Measurements from ENCODE around the gene KDM4C. TPM values are rescaled to one million over a fixed set of nuclear protein-coding genes. Genes with fewer than 3 reads are reported as not detected.

Gene KDM4C
- total RNA-seq, 1 donor from 2014 or later, result 12.7 TPM

DNA sequence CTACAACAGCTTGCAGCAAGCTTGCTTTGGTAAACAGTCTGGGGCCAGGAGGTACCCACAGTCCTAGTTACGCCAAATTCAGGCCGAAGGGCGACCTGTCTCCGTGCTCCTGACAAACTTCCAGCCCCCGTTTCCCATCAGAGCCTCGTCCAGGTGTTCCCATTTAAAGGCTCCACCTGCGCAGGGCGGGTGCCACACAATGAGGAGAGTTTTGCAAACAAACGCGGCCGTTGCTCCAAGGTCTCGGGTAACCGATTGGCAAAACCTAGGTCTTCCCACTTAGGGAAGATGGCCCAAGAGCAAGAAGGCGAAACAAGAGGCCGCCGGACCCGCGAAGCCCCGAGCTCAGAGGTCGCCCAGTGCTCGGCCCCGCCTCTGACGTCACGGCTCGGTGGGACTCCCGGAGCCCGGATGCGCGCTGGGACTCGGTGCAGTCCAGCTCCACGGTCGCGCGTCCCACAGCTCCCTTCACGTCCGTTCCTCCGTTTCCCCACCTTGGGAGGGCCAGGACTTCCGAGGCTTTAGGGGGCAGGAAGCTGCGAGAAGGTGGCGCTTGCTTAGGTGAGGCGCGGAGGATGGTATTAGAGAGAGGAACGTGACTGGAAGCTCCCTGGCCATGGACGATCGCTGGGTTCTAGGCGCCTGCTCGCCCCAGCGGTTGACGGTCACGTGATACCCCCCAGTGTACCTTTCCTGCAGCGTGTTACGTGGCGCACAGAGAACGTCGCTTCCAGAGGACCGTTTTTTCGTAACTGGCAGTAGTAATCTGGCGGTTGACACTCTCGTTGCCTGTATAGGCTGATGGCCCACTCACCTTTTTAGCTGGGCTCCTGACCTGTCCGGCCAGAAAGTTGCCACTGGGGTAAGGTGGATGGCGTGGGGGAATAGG lies 41.8 kb upstream of the KDM4C start:
- H3K27me3 ChIP-seq, result no peaks in the 10 kb centered on the region
- H3K4me1 ChIP-seq, result no peaks in the 10 kb centered on the region
- no peak overlapping the region for H3K27ac ChIP-seq
- H3K4me3 ChIP-seq, result peak overlapping the region; percentile 56 to 57
- no peaks in the 10 kb centered on the region for H3K36me3 ChIP-seq
- no peaks in the 10 kb centered on the region for H3K9me3 ChIP-seq
- DNase-seq (ENCODE audit: low spot score in 2 of 2), result peak in 1 of 2 donors; percentile 68
- intact Hi-C loops (cut with DNase I), result no loop called here
- TF ChIP-seq, protein P1, sequence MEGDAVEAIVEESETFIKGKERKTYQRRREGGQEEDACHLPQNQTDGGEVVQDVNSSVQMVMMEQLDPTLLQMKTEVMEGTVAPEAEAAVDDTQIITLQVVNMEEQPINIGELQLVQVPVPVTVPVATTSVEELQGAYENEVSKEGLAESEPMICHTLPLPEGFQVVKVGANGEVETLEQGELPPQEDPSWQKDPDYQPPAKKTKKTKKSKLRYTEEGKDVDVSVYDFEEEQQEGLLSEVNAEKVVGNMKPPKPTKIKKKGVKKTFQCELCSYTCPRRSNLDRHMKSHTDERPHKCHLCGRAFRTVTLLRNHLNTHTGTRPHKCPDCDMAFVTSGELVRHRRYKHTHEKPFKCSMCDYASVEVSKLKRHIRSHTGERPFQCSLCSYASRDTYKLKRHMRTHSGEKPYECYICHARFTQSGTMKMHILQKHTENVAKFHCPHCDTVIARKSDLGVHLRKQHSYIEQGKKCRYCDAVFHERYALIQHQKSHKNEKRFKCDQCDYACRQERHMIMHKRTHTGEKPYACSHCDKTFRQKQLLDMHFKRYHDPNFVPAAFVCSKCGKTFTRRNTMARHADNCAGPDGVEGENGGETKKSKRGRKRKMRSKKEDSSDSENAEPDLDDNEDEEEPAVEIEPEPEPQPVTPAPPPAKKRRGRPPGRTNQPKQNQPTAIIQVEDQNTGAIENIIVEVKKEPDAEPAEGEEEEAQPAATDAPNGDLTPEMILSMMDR (IDR thresholded peaks at IDR 0.05), result no peak

DNA sequence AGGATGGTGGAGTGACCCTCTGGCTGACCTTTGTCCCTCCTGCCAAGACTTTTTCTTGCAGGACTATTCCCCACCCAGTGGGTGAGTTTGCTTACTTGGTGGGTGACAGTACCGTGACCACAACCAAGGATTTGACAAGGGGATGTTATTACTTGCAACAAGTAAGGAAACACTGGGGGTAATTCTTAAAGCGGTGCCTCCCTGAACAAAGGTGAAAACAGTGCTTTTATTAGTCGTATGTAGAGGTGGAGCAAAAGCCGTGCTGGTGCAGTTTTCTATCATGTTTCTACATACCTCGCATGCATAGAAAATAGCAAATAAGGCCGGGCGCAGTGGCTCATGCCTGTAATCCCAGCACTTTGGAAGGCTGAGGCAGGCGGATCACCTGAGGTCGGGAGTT lies 41.0 kb upstream of the KDM4C start:
- Histone ChIP-seq H3K4me3 (no peak overlapping the region), H3K9me3 (no peaks in the 10 kb centered on the region), H3K27me3 (no peaks in the 10 kb centered on the region), H3K4me1 (no peaks in the 10 kb centered on the region), H3K27ac (no peak overlapping the region), H3K36me3 (no peaks in the 10 kb centered on the region)
- DNase-seq (ENCODE audit: low spot score in 2 of 2), result no peak
- intact Hi-C loops (cut with DNase I), result no loop called here
- TF ChIP-seq, protein P1 (IDR thresholded peaks at IDR 0.05), result no peak

DNA sequence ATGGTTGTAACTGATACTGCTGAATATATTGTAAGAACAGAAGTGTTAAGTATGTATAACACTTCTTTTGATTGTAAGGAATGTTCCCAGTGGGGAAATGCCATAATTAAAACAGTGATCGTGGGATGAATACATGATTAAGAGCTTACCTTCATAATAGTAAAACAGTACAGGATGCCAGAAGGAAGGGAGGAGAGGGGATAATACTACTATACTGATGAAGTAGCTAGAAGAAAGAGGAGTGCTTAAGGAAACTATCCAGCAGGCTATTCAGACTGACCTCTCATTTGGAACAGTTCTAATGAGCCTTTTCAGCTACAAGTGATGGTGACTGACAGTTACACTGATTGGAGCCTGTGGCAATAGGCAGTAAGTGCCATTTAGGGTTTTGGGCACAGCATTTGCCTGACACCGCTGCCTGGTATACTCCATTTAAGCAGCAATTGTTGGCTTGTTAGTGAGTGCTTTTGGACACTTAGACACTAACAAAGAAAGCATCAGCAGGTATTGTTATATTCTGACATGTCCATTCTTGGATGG lies 33.8 kb upstream of the KDM4C start:
- H3K4me1 ChIP-seq, result no peaks in the 10 kb centered on the region
- peaks cover 0 to 2% of the 10 kb centered on the region in 2 donors for H3K9me3 ChIP-seq
- TF ChIP-seq, protein P1 (IDR thresholded peaks at IDR 0.05), result no peak
- no peaks in the 10 kb centered on the region for H3K36me3 ChIP-seq
- H3K4me3 ChIP-seq, result no peak overlapping the region
- DNase-seq (ENCODE audit: low spot score in 2 of 2), result no peak
- intact Hi-C loops (cut with DNase I), result no loop called here
- H3K27ac ChIP-seq, result no peak overlapping the region
- no peaks in the 10 kb centered on the region for H3K27me3 ChIP-seq

DNA sequence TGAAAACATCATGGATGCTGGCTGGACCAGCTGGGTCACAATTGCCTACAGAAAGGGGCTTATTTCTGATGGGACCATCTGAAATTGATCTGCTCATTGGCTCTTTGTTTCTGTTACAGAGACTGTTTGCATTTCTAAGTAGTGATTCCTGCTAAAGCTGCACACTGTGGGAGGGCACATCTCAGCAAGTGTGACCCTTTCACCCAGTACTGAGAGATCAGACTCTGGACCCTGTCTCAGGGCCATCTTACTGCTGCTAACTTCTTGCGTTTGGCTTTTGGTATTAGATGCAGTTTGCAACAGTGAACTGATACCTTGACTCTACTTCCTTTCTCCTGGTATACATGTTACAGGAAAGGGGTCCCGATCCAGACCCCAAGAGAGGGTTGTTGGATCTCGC lies 24.5 kb upstream of the KDM4C start:
- no peak for DNase-seq (ENCODE audit: low spot score in 2 of 2)
- H3K9me3 ChIP-seq, result no peaks in the 10 kb centered on the region
- TF ChIP-seq, protein P1 (IDR thresholded peaks at IDR 0.05), result no peak
- H3K27me3 ChIP-seq, result no peaks in the 10 kb centered on the region
- H3K4me1 ChIP-seq, result no peaks in the 10 kb centered on the region
- H3K36me3 ChIP-seq, result no peaks in the 10 kb centered on the region
- no peak overlapping the region for H3K4me3 ChIP-seq
- intact Hi-C loops (cut with DNase I), result no loop called here
- no peak overlapping the region for H3K27ac ChIP-seq

DNA sequence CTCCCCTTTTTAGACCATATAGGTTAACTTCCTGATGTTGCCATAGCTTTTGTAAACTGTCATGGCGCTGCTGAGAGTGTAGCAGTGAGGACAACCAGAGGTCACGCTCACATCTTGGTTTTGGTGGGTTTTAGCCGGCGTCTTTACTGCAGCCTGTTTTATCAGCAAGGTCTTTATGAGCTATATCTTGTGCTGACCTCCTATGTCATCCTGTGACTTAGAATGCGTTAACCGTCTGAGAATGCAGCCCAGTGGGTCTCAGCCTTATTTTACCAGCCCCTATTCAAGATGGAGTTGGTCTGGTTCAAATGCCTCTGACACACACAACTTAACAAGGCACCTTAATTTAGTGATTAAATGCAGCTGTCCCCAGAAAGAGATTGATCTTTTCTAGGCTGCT lies 23.9 kb upstream of the KDM4C start:
- H3K27me3 ChIP-seq, result no peaks in the 10 kb centered on the region
- no peaks in the 10 kb centered on the region for H3K9me3 ChIP-seq
- H3K36me3 ChIP-seq, result no peaks in the 10 kb centered on the region
- DNase-seq (ENCODE audit: low spot score in 2 of 2), result no peak
- H3K4me1 ChIP-seq, result no peaks in the 10 kb centered on the region
- H3K4me3 ChIP-seq, result no peak overlapping the region
- no peak overlapping the region for H3K27ac ChIP-seq
- intact Hi-C loops (cut with DNase I), result no loop called here
- TF ChIP-seq, protein P1 (IDR thresholded peaks at IDR 0.05), result no peak
